SK-N-SH (cell line): ENCODE data around the gene CACNA2D3. TPM values are rescaled to one million over a fixed set of nuclear protein-coding genes. Genes with fewer than 3 reads are reported as not detected.

Experiments
- CTCF ChIA-PET: fragments of 300-600, 350-600 bp; formaldehyde crosslinking; extraction: SDS; loops from one replicate; lab custom pipeline; 2021; lab: Yijun Ruan, JAX
- POLR2A ChIA-PET: fragments of 350-600 bp; sonication (Branson Sonifier 250); formaldehyde crosslinking; extraction: SDS; loops from one replicate; lab custom pipeline; 2020; ENCODE audit warnings: antibody characterized with exemption, inconsistent platforms; lab: Yijun Ruan, JAX
- DNase-seq: peaks from one replicate; pipeline ENCODE4 v3.0.0; 2012
- H2AFZ ChIP-seq: fragments of 200-600 bp; sonication (generic); 2 replicates; pipeline ENCODE4 v1.8.1; 2016; ENCODE audit warnings: antibody characterized with exemption, mild to moderate bottlenecking, low read depth
- H3F3A ChIP-seq: fragments of 200-600 bp; sonication (generic); replicated peaks from 2 replicates; pipeline ENCODE3; 2016; ENCODE audit warnings: antibody characterized with exemption, mild to moderate bottlenecking; ENCODE audit not compliant: insufficient read depth
- H3K27ac ChIP-seq, 2 experiments: fragments of 200-500 bp in 1 of 2; fragments of 200-600 bp in 1 of 2; sonication (Bioruptor generic) in 1 of 2; sonication (generic), shearing (Covaris generic) in 1 of 2; 2 replicates each; pipeline versions ENCODE4 v1.5.1 to v1.6.1; 2014 to 2016; ENCODE audit warnings: low read depth in 2 of 2, inconsistent platforms in 1 of 2, low read length in 1 of 2, mild to moderate bottlenecking in 1 of 2, mixed read lengths in 1 of 2
- H3K27me3 ChIP-seq: fragments of 200-600 bp; sonication (generic), shearing (Covaris generic); 2 replicates; pipeline ENCODE4 v1.6.1; 2016; ENCODE audit warnings: mixed run types; ENCODE audit not compliant: insufficient read depth
- H3K36me3 ChIP-seq, 2 experiments: fragments of 200-500 bp in 1 of 2; fragments of 200-600 bp in 1 of 2; sonication (Bioruptor generic) in 1 of 2; sonication (generic) in 1 of 2; replicated peaks in 1 of 2; 2 replicates each; pipeline versions ENCODE3 to v1.5.1; 2014 to 2016; ENCODE audit warnings: low read length in 1 of 2, mild to moderate bottlenecking in 1 of 2; ENCODE audit not compliant: insufficient read depth in 2 of 2, control insufficient read depth in 1 of 2
- H3K4me1 ChIP-seq, 2 experiments: fragments of 200-500 bp in 1 of 2; fragments of 200-600 bp in 1 of 2; sonication (Bioruptor generic) in 1 of 2; sonication (generic), shearing (Covaris generic) in 1 of 2; 2 replicates each; pipeline versions ENCODE4 v1.5.1 to v1.6.1; 2014 to 2016; ENCODE audit warnings: low read depth in 1 of 2, low read length in 1 of 2, mixed run types in 1 of 2; ENCODE audit not compliant: insufficient read depth in 2 of 2, control insufficient read depth in 1 of 2
- H3K4me2 ChIP-seq: fragments of 200-600 bp; sonication (generic), shearing (Covaris generic); 2 replicates; pipeline ENCODE4 v1.6.1; 2017; ENCODE audit warnings: mixed run types
- H3K4me3 ChIP-seq, 2 experiments: fragments of 200-500 bp in 1 of 2; fragments of 200-600 bp in 1 of 2; sonication (Bioruptor generic) in 1 of 2; sonication (generic), shearing (Covaris generic) in 1 of 2; 2 replicates each; pipeline versions ENCODE4 v1.5.1 to v1.8.1; 2014 to 2016; ENCODE audit warnings: low read depth in 2 of 2, inconsistent platforms in 1 of 2, low read length in 1 of 2, mild to moderate bottlenecking in 1 of 2, mixed read lengths in 1 of 2, moderate library complexity in 1 of 2
- H3K79me2 ChIP-seq: fragments of 200-600 bp; sonication (generic); 2 replicates; pipeline ENCODE4 v1.8.1; 2017; ENCODE audit warnings: mild to moderate bottlenecking; ENCODE audit not compliant: insufficient read depth
- H3K9ac ChIP-seq: fragments of 200-600 bp; sonication (generic); 2 replicates; pipeline ENCODE4 v1.6.1; 2017; ENCODE audit warnings: mixed run types
- H3K9me2 ChIP-seq: fragments of 200-600 bp; sonication (generic); 2 replicates; pipeline ENCODE4 v1.6.1; 2017; ENCODE audit warnings: mixed run types
- H3K9me3 ChIP-seq: fragments of 200-600 bp; sonication (generic); 2 replicates; pipeline ENCODE4 v1.6.1; 2017; ENCODE audit warnings: mixed run types, mild to moderate bottlenecking, moderate library complexity
- H4K20me1 ChIP-seq: fragments of 200-600 bp; sonication (generic); 2 replicates; pipeline ENCODE4 v1.6.1; 2017; ENCODE audit warnings: mild to moderate bottlenecking, mixed run types; ENCODE audit not compliant: insufficient read depth
- EP300 ChIP-seq, 2 experiments: IDR thresholded peaks; 2 replicates each; pipeline versions ENCODE4 v1.4.0 to v1.6.1; 2012; ENCODE audit warnings: borderline replicate concordance in 1 of 2, low read depth in 1 of 2, low read length in 1 of 2
- MXI1 ChIP-seq: IDR thresholded peaks from 2 replicates; pipeline ENCODE4 v1.6.1; 2012; ENCODE audit warnings: mild to moderate bottlenecking, low read depth, low read length, improper control_type of control experiment
- RCOR1 ChIP-seq: fragments of 150-350 bp; IDR thresholded peaks from 2 replicates; pipeline ENCODE4 v1.6.1; 2017; ENCODE audit warnings: antibody characterized with exemption, low read length
- SIN3A ChIP-seq: IDR thresholded peaks from 2 replicates; pipeline ENCODE4 v1.6.1; 2012; ENCODE audit warnings: low read depth, mild to moderate bottlenecking, low read length, moderate library complexity, borderline replicate concordance
- SMC3 ChIP-seq: IDR thresholded peaks from 2 replicates; pipeline ENCODE4 v1.6.1; 2012; ENCODE audit warnings: low read depth, low read length, improper control_type of control experiment
- TEAD4 ChIP-seq: IDR thresholded peaks from 2 replicates; pipeline ENCODE4 v1.4.0; 2012; ENCODE audit warnings: mild to moderate bottlenecking, borderline replicate concordance; ENCODE audit not compliant: insufficient read depth
- WGBS: methylation state at CpG from one replicate; pipeline ENCODE4 v1.1.6; 2017; ENCODE audit warnings: low lambda C conversion rate; 5-methylcytosine and 5-hydroxymethylcytosine counted together
- polyA plus RNA-seq, 3 experiments: library from polyadenylated mRNA; depleted of rRNA; stranded (reverse); fragments of >200 nt; gene quantifications; 2 replicates each; pipeline ENCODE4 v1.2.3, GENCODE V29; 2012
- TF ChIP-seq, protein P1 (sequence below): IDR thresholded peaks from 2 replicates; pipeline ENCODE4 v1.4.0; 2012; ENCODE audit warnings: low read depth

Gene CACNA2D3
- polyA plus RNA-seq, 1 of the 3 experiments (the other 2 are of a cell fraction): 0.15 TPM

DNA sequence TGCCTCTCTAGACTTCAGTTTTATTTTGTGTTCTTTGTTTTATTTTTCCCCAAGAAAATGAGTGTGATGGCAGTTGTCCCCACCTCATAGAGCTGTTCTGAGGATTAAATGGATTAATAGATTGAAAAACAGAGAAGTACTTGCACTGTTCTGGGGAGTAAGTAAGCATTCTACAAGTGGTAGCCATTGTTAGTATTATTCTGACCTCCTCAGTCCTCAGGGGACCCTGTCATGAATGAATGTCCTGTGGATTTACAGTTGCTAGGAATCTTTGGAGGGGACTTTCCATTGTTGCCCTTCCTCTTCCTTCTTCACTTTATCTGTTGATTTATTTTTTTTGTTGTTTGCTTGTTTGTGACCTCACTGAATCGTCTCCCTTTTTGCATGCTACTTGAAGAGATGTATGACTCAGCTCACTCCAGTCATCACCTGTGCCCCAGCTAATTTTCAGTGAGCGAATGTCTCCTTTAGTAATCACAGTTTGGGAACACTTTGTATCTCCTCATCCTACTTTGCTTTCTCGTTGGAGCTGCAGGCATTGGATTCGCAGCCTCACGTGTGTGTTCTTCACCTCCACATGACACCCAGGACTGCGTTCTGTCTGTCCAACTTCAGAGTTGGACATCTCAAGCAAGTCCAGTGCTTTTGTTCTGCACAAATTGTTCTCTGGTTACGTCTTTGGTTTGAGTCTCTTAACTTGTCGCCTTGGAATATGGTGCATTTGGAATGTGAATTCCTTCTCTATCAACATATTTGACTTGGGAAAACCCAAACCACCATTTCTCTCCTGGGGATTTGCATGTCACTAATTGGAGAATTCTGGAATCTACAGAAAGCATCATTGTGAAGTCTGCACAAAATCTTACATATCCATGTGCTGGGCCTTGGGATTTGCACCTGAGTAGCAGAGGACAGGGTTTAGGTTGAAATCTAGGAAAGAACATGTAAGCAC is 751.0 kb downstream of the CACNA2D3 start:
- no peaks in the 10 kb centered on the region for H3K9me2 ChIP-seq
- H3K9me3 ChIP-seq: no peaks in the 10 kb centered on the region
- H3K36me3 ChIP-seq: no peaks in the 10 kb centered on the region
- no peak overlapping the region for H3K4me2 ChIP-seq
- H3K9ac ChIP-seq: no peak overlapping the region
- H3K4me3 ChIP-seq: no peak overlapping the region
- no peaks in the 10 kb centered on the region for H3K27me3 ChIP-seq
- ChIA-PET POLR2A (no interaction called here), CTCF (interaction anchor here (0.7 kb wide), 1 partner anchor 20 kb away, joined by 3 read pairs; no protein-coding TSS in a partner anchor)
- TF ChIP-seq TEAD4 (no peak), RCOR1 (no peak)
- TF ChIP-seq, protein P1, sequence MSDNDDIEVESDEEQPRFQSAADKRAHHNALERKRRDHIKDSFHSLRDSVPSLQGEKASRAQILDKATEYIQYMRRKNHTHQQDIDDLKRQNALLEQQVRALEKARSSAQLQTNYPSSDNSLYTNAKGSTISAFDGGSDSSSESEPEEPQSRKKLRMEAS: no peak
- no peak overlapping the region for H3K27ac ChIP-seq
- H4K20me1 ChIP-seq: no peaks in the 10 kb centered on the region
- H2AFZ ChIP-seq: no peak overlapping the region
- H3K4me1 ChIP-seq: peaks cover 4% of the 10 kb centered on the region in 2 experiments; a peak in 2 of 4 replicates
- H3F3A ChIP-seq: peaks cover 7% of the 10 kb centered on the region
- no peaks in the 10 kb centered on the region for H3K79me2 ChIP-seq
- 79% methylated on average over 8 of the region's 8 CpGs for WGBS
- no peak for DNase-seq

GRCh38 chr3:54874816-54875556 is 752.6 kb downstream of the CACNA2D3 start:
- no peaks in the 10 kb centered on the region for H4K20me1 ChIP-seq
- H3K36me3 ChIP-seq: no peaks in the 10 kb centered on the region
- WGBS: 77% methylated on average over 6 of the region's 7 CpGs
- no peaks in the 10 kb centered on the region for H3K79me2 ChIP-seq
- H3K27me3 ChIP-seq: no peaks in the 10 kb centered on the region
- H3K9me2 ChIP-seq: no peaks in the 10 kb centered on the region
- no peak overlapping the region for H2AFZ ChIP-seq
- H3K9ac ChIP-seq: no peak overlapping the region
- ChIA-PET POLR2A (no interaction called here), CTCF (interaction anchor here (1.0 to 1.1 kb wide), 2 partner anchors 10 to 12 kb away, joined by 3 read pairs; no protein-coding TSS in a partner anchor)
- no peaks in the 10 kb centered on the region for H3K9me3 ChIP-seq
- no peak overlapping the region for H3K4me3 ChIP-seq
- no peak overlapping the region for H3K27ac ChIP-seq
- no peak for DNase-seq
- H3F3A ChIP-seq: peaks cover 7% of the 10 kb centered on the region
- H3K4me1 ChIP-seq: peaks cover 4% of the 10 kb centered on the region in 2 experiments; a peak in 3 of 4 replicates
- no peak for TF ChIP-seq MXI1
- TF ChIP-seq SMC3: no peak
- no peak for TF ChIP-seq SIN3A
- TF ChIP-seq EP300 (IDR thresholded peaks at IDR 0.05; ENCODE audit: borderline replicate concordance in 1 of 2, low read depth in 1 of 2, low read length in 1 of 2): no peak
- H3K4me2 ChIP-seq: no peak overlapping the region
